ENCODE results near the gene ERG. TPM values are rescaled to one million over a fixed set of nuclear protein-coding genes. Genes with fewer than 3 reads are reported as not detected.
A peak's percentile ranks its signal among the peaks of the same experiment; 100 is the strongest.

Gene ERG
- polyA plus RNA-seq, 1 experiment: not detected

DNA sequence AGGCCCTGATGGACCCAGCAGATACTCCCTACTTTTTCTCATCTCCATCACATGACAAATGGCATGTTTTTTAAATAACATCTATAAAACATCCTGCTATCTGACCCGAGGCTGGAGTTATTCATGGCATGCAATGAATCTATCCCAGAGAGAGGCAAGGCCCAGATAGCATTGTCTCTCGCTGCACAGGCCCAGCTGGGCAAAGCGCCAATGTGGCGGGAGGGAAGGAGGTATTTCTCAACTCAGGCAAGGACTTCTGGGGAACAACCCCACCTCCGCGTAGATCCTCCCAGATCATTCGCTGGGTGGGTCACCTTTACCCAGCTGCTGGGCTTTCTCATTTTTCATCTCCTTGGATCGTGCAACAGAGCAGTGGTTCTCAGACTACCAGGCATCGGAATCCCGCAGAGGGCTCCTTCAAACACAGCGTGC lies 59.8 kb downstream of the ERG start:
- TF ChIP-seq, protein P1, sequence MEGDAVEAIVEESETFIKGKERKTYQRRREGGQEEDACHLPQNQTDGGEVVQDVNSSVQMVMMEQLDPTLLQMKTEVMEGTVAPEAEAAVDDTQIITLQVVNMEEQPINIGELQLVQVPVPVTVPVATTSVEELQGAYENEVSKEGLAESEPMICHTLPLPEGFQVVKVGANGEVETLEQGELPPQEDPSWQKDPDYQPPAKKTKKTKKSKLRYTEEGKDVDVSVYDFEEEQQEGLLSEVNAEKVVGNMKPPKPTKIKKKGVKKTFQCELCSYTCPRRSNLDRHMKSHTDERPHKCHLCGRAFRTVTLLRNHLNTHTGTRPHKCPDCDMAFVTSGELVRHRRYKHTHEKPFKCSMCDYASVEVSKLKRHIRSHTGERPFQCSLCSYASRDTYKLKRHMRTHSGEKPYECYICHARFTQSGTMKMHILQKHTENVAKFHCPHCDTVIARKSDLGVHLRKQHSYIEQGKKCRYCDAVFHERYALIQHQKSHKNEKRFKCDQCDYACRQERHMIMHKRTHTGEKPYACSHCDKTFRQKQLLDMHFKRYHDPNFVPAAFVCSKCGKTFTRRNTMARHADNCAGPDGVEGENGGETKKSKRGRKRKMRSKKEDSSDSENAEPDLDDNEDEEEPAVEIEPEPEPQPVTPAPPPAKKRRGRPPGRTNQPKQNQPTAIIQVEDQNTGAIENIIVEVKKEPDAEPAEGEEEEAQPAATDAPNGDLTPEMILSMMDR (IDR thresholded peaks at IDR 0.05; ENCODE audit: low read depth, low read length): no peak
- CTCF ChIA-PET: no interaction called here

DNA sequence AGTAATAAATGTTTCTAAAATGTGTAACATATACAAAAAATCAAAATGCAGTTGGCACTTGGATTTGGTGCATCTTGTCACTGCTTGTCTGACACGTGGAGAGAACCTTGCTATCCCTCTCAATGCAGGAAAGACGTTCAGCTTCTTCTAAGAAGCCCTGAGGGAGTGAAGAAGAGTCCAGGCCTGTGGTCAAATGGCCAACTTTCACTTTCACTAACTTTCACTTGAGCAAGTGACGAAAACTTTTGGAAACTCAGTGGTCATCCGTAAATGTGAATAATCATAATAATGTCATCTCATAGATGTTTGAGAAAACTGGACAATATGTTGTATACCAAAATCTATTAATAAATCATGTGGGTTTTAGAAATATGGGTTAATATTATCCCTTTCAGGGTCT lies 61.9 kb downstream of the ERG start:
- Histone ChIP-seq H3K9me3 (ENCODE audit: control insufficient read depth, insufficient read depth, low read length) (peaks cover 3% of the 10 kb centered on the region; the same call in 1 of the 2 replicates), H3K27ac (ENCODE audit: low read depth, low read length) (no peak overlapping the region), H3K4me3 (ENCODE audit: low read depth, low read length) (no peak overlapping the region), H3K27me3 (ENCODE audit: control insufficient read depth, insufficient read depth, low read length) (no peaks in the 10 kb centered on the region)
- TF ChIP-seq, protein P1 (IDR thresholded peaks at IDR 0.05; ENCODE audit: low read depth, low read length): no peak
- DNase-seq (ENCODE audit: low read depth, low spot score): no peak
- ChIA-PET CTCF (no interaction called here), POLR2A (interaction anchor here (0.6 kb wide), 1 partner anchor 700 kb away, joined by 3 read pairs; no protein-coding TSS in a partner anchor)

More for the DNA sequence above, 59.8 kb downstream of the ERG start:
- Histone ChIP-seq H3K4me3 (ENCODE audit: low read depth, low read length) (no peak overlapping the region), H3K27ac (ENCODE audit: low read depth, low read length) (no peak overlapping the region), H3K27me3 (ENCODE audit: control insufficient read depth, insufficient read depth, low read length) (no peaks in the 10 kb centered on the region), H3K9me3 (ENCODE audit: control insufficient read depth, insufficient read depth, low read length) (peaks cover 3% of the 10 kb centered on the region; the same call in 1 of the 2 replicates)
- POLR2A ChIA-PET: no interaction called here
- peak; percentile 23 for DNase-seq (ENCODE audit: low read depth, low spot score)

DNA sequence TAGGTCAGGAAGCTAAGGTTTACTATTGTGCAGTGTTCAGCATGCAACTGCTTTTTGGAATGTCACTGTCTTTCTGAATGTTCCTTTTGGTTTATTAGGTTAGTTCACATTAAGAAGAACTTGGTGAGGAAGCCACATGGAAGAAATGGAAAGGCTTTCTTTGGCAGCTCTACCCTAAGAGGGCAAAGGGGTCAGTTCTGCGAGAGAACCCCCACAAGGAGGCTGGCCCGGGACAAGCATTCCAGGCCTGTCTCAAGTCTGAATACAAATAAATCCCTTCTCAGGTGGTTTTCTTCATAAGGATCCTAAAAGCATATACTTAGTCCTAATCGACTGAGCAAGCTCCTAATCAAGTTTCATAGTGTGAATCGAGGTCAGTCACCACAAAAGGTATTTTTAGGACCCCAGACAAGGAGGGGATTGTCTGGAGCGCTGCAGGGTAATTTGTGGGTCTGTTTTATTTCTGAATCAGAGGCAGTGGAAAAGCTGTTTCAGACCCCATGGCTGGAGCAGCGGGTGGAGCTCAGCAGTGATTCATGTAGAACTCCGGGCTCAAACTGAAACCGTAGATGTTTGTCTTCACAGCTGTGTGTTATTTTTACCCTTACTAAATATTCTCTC lies 63.3 kb downstream of the ERG start:
- H3K27me3 ChIP-seq (ENCODE audit: control insufficient read depth, insufficient read depth, low read length): no peaks in the 10 kb centered on the region
- no peak overlapping the region for H3K27ac ChIP-seq (ENCODE audit: low read depth, low read length)
- TF ChIP-seq, protein P1 (IDR thresholded peaks at IDR 0.05; ENCODE audit: low read depth, low read length): no peak
- CTCF ChIA-PET: interaction anchor here (0.8 kb wide), 1 partner anchor 216 kb away, joined by 3 read pairs; no protein-coding TSS in a partner anchor
- POLR2A ChIA-PET: no interaction called here
- peak; percentile 10 for DNase-seq (ENCODE audit: low read depth, low spot score)
- H3K4me3 ChIP-seq (ENCODE audit: low read depth, low read length): peak overlapping the region; percentile 50
- H3K9me3 ChIP-seq (ENCODE audit: control insufficient read depth, insufficient read depth, low read length): peaks cover 3% of the 10 kb centered on the region; the same call in 1 of the 2 replicates

DNA sequence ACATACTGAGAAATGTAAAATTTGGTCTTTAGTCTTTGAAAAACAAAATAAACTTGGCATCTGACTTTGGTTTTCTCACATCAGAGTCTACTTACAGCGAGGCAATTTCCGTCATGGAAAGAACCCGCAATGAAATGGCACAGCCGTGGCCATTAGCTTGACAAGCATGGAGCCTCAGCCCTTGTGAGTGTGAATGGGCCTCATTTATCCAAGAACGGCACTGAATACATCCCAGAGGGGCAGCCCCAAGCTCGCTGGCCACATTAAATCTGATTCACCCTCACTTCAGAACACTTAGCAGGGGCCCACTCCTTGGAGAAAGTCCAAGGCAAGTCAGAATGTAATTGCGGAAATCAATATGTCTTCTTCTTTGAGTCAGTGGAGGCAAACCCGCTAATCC lies 64.8 kb downstream of the ERG start:
- Histone ChIP-seq H3K9me3 (ENCODE audit: control insufficient read depth, insufficient read depth, low read length) (no peaks in the 10 kb centered on the region), H3K27ac (ENCODE audit: low read depth, low read length) (no peak overlapping the region), H3K27me3 (ENCODE audit: control insufficient read depth, insufficient read depth, low read length) (no peaks in the 10 kb centered on the region), H3K4me3 (ENCODE audit: low read depth, low read length) (no peak overlapping the region)
- CTCF ChIA-PET: no interaction called here
- POLR2A ChIA-PET: no interaction called here
- DNase-seq (ENCODE audit: low read depth, low spot score): no peak
- TF ChIP-seq, protein P1 (IDR thresholded peaks at IDR 0.05; ENCODE audit: low read depth, low read length): no peak

DNA sequence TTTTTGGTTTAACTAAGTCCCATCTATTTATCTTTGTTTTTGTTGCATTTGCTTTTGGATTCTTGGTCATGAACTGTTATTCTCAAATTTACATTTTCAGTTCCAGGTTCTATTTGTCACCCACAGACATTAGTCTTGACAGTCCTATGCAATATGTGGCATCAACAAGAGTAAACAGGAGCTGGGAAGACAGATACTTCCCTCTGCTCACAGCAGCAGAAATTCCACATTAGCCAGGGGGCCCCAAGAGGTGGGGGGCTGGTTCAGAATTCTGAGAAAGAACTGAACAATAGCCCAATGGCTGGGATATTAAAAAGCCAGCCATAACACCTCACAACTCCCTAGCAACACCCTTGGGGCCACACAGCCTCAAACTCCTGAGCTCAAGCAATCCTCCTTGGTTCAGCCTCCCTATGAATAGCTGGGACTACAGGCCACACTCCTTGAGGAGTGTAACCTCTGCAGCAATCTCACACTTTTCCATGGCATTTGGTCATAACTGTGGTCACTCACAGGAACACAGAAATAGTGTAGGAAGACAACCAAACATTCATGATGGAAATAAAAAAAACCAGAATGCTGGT lies 67.8 kb downstream of the ERG start:
- Histone ChIP-seq H3K9me3 (ENCODE audit: control insufficient read depth, insufficient read depth, low read length) (no peaks in the 10 kb centered on the region), H3K27me3 (ENCODE audit: control insufficient read depth, insufficient read depth, low read length) (no peaks in the 10 kb centered on the region), H3K27ac (ENCODE audit: low read depth, low read length) (no peak overlapping the region), H3K4me3 (ENCODE audit: low read depth, low read length) (no peak overlapping the region)
- TF ChIP-seq, protein P1 (IDR thresholded peaks at IDR 0.05; ENCODE audit: low read depth, low read length): no peak
- ChIA-PET CTCF (no interaction called here), POLR2A (no interaction called here)
- no peak for DNase-seq (ENCODE audit: low read depth, low spot score)
